K562 (cell line): ENCODE results near the gene SRM. TPM values are rescaled to one million over a fixed set of nuclear protein-coding genes. Genes with fewer than 3 reads are reported as not detected.

Source experiments
- ARNT ChIP-seq, 2 experiments: fragments of 450-650 bp; IDR thresholded peaks; 2 replicates each; pipeline ENCODE4 v1.6.1; 2016; ENCODE audit warnings: mild to moderate bottlenecking in 1 of 2
- CBX8 ChIP-seq: fragments of 200-600 bp; sonication (generic); IDR thresholded peaks from 2 replicates; pipeline ENCODE4 v1.6.1; 2012; ENCODE audit warnings: borderline replicate concordance, mixed run types, low read depth, mild to moderate bottlenecking, moderate library complexity, mixed read lengths, low read length, control low read depth, inconsistent platforms; ENCODE audit not compliant: poor library complexity, severe bottlenecking; ENCODE audit errors: extremely low read depth
- ETV6 ChIP-seq, 3 experiments: fragments of 150-350 bp in 1 of 3; sonication (generic) in 1 of 3; formaldehyde crosslinking in 1 of 3; IDR thresholded peaks; 2 replicates each; pipeline versions ENCODE4 v1.6.1 to v1.8.0; 2014 to 2022; ENCODE audit warnings: borderline replicate concordance in 2 of 3, low read depth in 2 of 3, antibody characterized with exemption in 1 of 3, low read length in 1 of 3, mild to moderate bottlenecking in 1 of 3, missing genetic modification reagents in 1 of 3
- HNRNPUL1 ChIP-seq: fragments of 200-400 bp; formaldehyde crosslinking; IDR thresholded peaks from 2 replicates; pipeline ENCODE4 v1.6.1; 2017; ENCODE audit warnings: low read length
- KLF6 ChIP-seq: fragments of 250-450 bp; sonication (Bioruptor Pico); IDR thresholded peaks from 2 replicates; pipeline ENCODE4 v1.4.0; 2020; ENCODE audit warnings: mild to moderate bottlenecking, moderate library complexity, borderline replicate concordance
- L3MBTL2 ChIP-seq: fragments of 450-650 bp; IDR thresholded peaks from 2 replicates; pipeline ENCODE4 v1.6.1; 2016; ENCODE audit warnings: mild to moderate bottlenecking, moderate library complexity
- MAZ ChIP-seq, 2 experiments: fragments of 450-650 bp in 1 of 2; sonication (generic) in 1 of 2; formaldehyde crosslinking; IDR thresholded peaks in 1 of 2; conservative IDR thresholded peaks in 1 of 2; 2 replicates each; pipeline versions ENCODE4 v1.4.0 to v1.5.0; 2020; ENCODE audit warnings: mild to moderate bottlenecking in 1 of 2, missing genetic modification reagents in 1 of 2
- NEUROD1 ChIP-seq: fragments of 150-350 bp; IDR thresholded peaks from 2 replicates; pipeline ENCODE4 v1.6.1; 2014; ENCODE audit warnings: borderline replicate concordance, low read length, low read depth; ENCODE audit not compliant: partially characterized antibody
- NRF1 ChIP-seq, 2 experiments: fragments of 450-650 bp; IDR thresholded peaks in 1 of 2; conservative IDR thresholded peaks in 1 of 2; 2 replicates each; pipeline ENCODE4 v1.6.1; 2014; ENCODE audit warnings: mild to moderate bottlenecking in 2 of 2
- PHF21A ChIP-seq: fragments of 450-650 bp; IDR thresholded peaks from 2 replicates; pipeline ENCODE4 v1.6.1; 2017; ENCODE audit warnings: low read depth, borderline replicate concordance
- RFX7 ChIP-seq: fragments of 250-450 bp; sonication (Bioruptor Pico); IDR thresholded peaks from 2 replicates; pipeline ENCODE4 v1.5.1; 2021; ENCODE audit warnings: mild to moderate bottlenecking
- SIN3B ChIP-seq: fragments of 450-650 bp; IDR thresholded peaks from 2 replicates; pipeline ENCODE4 v1.6.1; 2017; ENCODE audit warnings: low read depth, mild to moderate bottlenecking, moderate library complexity
- TBL1XR1 ChIP-seq, 2 experiments: IDR thresholded peaks; 2 replicates each; pipeline ENCODE4 v1.6.1; 2012; ENCODE audit warnings: improper control_type of control experiment in 2 of 2, low read length in 2 of 2, mild to moderate bottlenecking in 1 of 2
- TSC22D4 ChIP-seq: fragments of 450-650 bp; IDR thresholded peaks from 2 replicates; pipeline ENCODE4 v1.6.1; 2016; ENCODE audit warnings: missing genetic modification characterization, missing biosample characterization, control low read depth
- ZNF274 ChIP-seq: IDR thresholded peaks from 2 replicates; pipeline ENCODE4 v1.6.1; 2011; ENCODE audit warnings: low read depth, mild to moderate bottlenecking, low read length, moderate library complexity, borderline replicate concordance
- ZNF318 ChIP-seq, 2 experiments: fragments of 450-650 bp; IDR thresholded peaks; 2 replicates each; pipeline ENCODE4 v1.6.1; 2016; ENCODE audit warnings: mild to moderate bottlenecking in 2 of 2, borderline replicate concordance in 1 of 2, low read depth in 1 of 2, moderate library complexity in 1 of 2
- polyA plus RNA-seq, 8 experiments: library from polyadenylated mRNA; depleted of rRNA in 4 of 8; stranded (reverse) in 5 of 8; unstranded in 3 of 8; fragments of >200 nt; fragmentation: Nextera tagmentation in 2 of 8; fragmentation: Illumina TruSeq in 1 of 8; extraction: Ambion mirVana in 2 of 8; extraction: Trizol in 1 of 8; gene quantifications; 2 replicates each; pipeline versions ENCODE4 v1.2.1 to v1.2.3, GENCODE V29; 2011 to 2014; ENCODE audit warnings: inconsistent platforms in 1 of 8, missing spikeins in 1 of 8
- total RNA-seq, 7 experiments: library from RNA; depleted of rRNA in 6 of 7; stranded (reverse); fragments of >200 nt in 6 of 7; fragmentation: Illumina TruSeq in 2 of 7; extraction: Trizol in 2 of 7; gene quantifications; 2 replicates each; pipeline versions ENCODE4 v1.2.1 to v1.2.3, GENCODE V29; 2011 to 2021; ENCODE audit warnings: low replicate concordance in 1 of 7

The SRM gene
- total and polyA plus RNA-seq, 9 of the 15 experiments (the other 6 are each of a cell fraction or from before 2014, with no cell fraction given) = 23.9 to 373 (median 82.5) TPM

- TF ChIP-seq CBX8 (no peak), MAZ (CRISPR knock-in tag; conservative IDR thresholded peaks at IDR 0.05 in 1 of 2, IDR thresholded peaks at IDR 0.05 in 1 of 2) (peak in 1 of 2 experiments; percentile 70; a peak in 2 of 4 replicates), SIN3B (peak; percentile 84), TBL1XR1 (IDR thresholded peaks at IDR 0.05; ENCODE audit: low read length in 2 of 2) (no peak), NEUROD1 (peak; percentile 85), ETV6 (IDR thresholded peaks at IDR 0.05; ENCODE audit: borderline replicate concordance in 1 of 2, low read depth in 2 of 2, low read length in 1 of 2) (no peak), ETV6 (CRISPR knock-in tag; IDR thresholded peaks at IDR 0.05; ENCODE audit: borderline replicate concordance) (no peak), RFX7 (CRISPR knock-in tag) (no peak), ARNT (IDR thresholded peaks at IDR 0.05) (no peak), KLF6 (CRISPR knock-in tag) (no peak), L3MBTL2 (peak; percentile 85), TSC22D4 (tag) (no peak), ZNF318 (IDR thresholded peaks at IDR 0.05; ENCODE audit: borderline replicate concordance in 1 of 2, low read depth in 1 of 2) (no peak), PHF21A (no peak), NRF1 (conservative IDR thresholded peaks at IDR 0.05 in 1 of 2, IDR thresholded peaks at IDR 0.05 in 1 of 2) (peak in 1 of 2 experiments; percentile 20; a peak in 2 of 4 replicates), HNRNPUL1 (no peak), ZNF274 (no peak; the same call in 1 of the 2 replicates)
Observed at GRCh38 chr1:11059968-11060830, at the start of gene SRM (continued).
